GM06990 (cell line): Measurements from ENCODE around the gene LRRC14B.
"Not testable (repeated sequence)": the region's sequence is repeated elsewhere in the genome, so short reads cannot be mapped to it uniquely, and the experiment has no call there.

Experiments used
- DNase-seq: peaks from one replicate; pipeline ENCODE4 v3.0.0-alpha.2; 2011; ENCODE audit not compliant: insufficient read length; ENCODE audit errors: extremely low read depth
- H3K27me3 ChIP-seq: replicated peaks from 2 replicates; pipeline ENCODE4 v1.6.0; 2011; ENCODE audit warnings: low read length; ENCODE audit not compliant: control insufficient read depth, insufficient read depth
- H3K36me3 ChIP-seq: 2 replicates; pipeline ENCODE4 v1.5.1; 2011; ENCODE audit warnings: low read length; ENCODE audit not compliant: control insufficient read depth, insufficient read depth
- H3K4me3 ChIP-seq: replicated peaks from 2 replicates; pipeline ENCODE4 v1.5.1; 2011; ENCODE audit warnings: low read depth, mild to moderate bottlenecking, control low read depth, low read length
- CTCF ChIP-seq: IDR thresholded peaks from 2 replicates; pipeline ENCODE4 v1.5.1; 2011; ENCODE audit warnings: low read length, control low read depth, mild to moderate bottlenecking, inconsistent platforms; ENCODE audit not compliant: insufficient read depth, poor library complexity, severe bottlenecking

The LRRC14B gene

GRCh38 chr5:228886-229285 lies 37.6 kb downstream of the LRRC14B start:
- TF ChIP-seq CTCF: no peak

GRCh38 chr5:230711-231110 lies 39.4 kb downstream of the LRRC14B start:
- no peak overlapping the region for H3K4me3 ChIP-seq
- H3K36me3 ChIP-seq: peaks cover 22% of the 10 kb centered on the region
- TF ChIP-seq CTCF: no peak
- H3K27me3 ChIP-seq: no peaks in the 10 kb centered on the region
- no peak for DNase-seq

More at GRCh38 chr5:228886-229285, 37.6 kb downstream of the LRRC14B start:
- DNase-seq: no peak
- Histone ChIP-seq H3K36me3 (peaks cover 27% of the 10 kb centered on the region), H3K4me3 (no peak overlapping the region), H3K27me3 (no peaks in the 10 kb centered on the region)

GRCh38 chr5:231661-232060 lies 40.4 kb downstream of the LRRC14B start:
- no peak for DNase-seq
- no peak for TF ChIP-seq CTCF
- no peak overlapping the region for H3K4me3 ChIP-seq
- peaks cover 16% of the 10 kb centered on the region for H3K36me3 ChIP-seq
- no peaks in the 10 kb centered on the region for H3K27me3 ChIP-seq

GRCh38 chr5:233426-233825 lies 42.1 kb downstream of the LRRC14B start:
- peaks cover 16% of the 10 kb centered on the region for H3K36me3 ChIP-seq
- not testable (repeated sequence) for H3K27me3 ChIP-seq, DNase-seq, H3K4me3 ChIP-seq

GRCh38 chr5:234450-234849 lies 43.2 kb downstream of the LRRC14B start:
- Histone ChIP-seq H3K4me3 (no peak overlapping the region), H3K27me3 (no peaks in the 10 kb centered on the region), H3K36me3 (peaks cover 15% of the 10 kb centered on the region)
- no peak for TF ChIP-seq CTCF
- DNase-seq: no peak

- not testable (repeated sequence) for H3K4me3 ChIP-seq, H3K27me3 ChIP-seq, DNase-seq
- H3K36me3 ChIP-seq: peaks cover 18% of the 10 kb centered on the region
Measured at GRCh38 chr5:235527-235926, 44.2 kb downstream of the LRRC14B start.

- not testable (repeated sequence) for DNase-seq
Measured at GRCh38 chr5:237931-238330, 46.6 kb downstream of the LRRC14B start.

GRCh38 chr5:240550-240949 lies 49.3 kb downstream of the LRRC14B start:
- H3K27me3 ChIP-seq, H3K4me3 ChIP-seq, DNase-seq: not testable (repeated sequence)
- peaks cover 14% of the 10 kb centered on the region for H3K36me3 ChIP-seq

More at GRCh38 chr5:237931-238330, 46.6 kb downstream of the LRRC14B start:
- H3K36me3 ChIP-seq: peaks cover 19% of the 10 kb centered on the region
- not testable (repeated sequence) for H3K27me3 ChIP-seq, H3K4me3 ChIP-seq

GRCh38 chr5:241045-241669 lies 49.9 kb downstream of the LRRC14B start:
- not testable (repeated sequence) for DNase-seq, H3K4me3 ChIP-seq, H3K27me3 ChIP-seq
- peaks cover 14% of the 10 kb centered on the region for H3K36me3 ChIP-seq

GRCh38 chr5:243683-244367 lies 52.5 kb downstream of the LRRC14B start:
- H3K27me3 ChIP-seq, H3K4me3 ChIP-seq, DNase-seq: not testable (repeated sequence)
- peaks cover 11% of the 10 kb centered on the region for H3K36me3 ChIP-seq
